ENCODE data around the gene MRPL55. TPM values are rescaled to one million over a fixed set of nuclear protein-coding genes. Genes with fewer than 3 reads are reported as not detected.

Gene MRPL55
- polyA plus RNA-seq, 1 donor (not counting 4 experiments of a cell fraction or from before 2014, with no cell fraction given), result 28.4 TPM

DNA sequence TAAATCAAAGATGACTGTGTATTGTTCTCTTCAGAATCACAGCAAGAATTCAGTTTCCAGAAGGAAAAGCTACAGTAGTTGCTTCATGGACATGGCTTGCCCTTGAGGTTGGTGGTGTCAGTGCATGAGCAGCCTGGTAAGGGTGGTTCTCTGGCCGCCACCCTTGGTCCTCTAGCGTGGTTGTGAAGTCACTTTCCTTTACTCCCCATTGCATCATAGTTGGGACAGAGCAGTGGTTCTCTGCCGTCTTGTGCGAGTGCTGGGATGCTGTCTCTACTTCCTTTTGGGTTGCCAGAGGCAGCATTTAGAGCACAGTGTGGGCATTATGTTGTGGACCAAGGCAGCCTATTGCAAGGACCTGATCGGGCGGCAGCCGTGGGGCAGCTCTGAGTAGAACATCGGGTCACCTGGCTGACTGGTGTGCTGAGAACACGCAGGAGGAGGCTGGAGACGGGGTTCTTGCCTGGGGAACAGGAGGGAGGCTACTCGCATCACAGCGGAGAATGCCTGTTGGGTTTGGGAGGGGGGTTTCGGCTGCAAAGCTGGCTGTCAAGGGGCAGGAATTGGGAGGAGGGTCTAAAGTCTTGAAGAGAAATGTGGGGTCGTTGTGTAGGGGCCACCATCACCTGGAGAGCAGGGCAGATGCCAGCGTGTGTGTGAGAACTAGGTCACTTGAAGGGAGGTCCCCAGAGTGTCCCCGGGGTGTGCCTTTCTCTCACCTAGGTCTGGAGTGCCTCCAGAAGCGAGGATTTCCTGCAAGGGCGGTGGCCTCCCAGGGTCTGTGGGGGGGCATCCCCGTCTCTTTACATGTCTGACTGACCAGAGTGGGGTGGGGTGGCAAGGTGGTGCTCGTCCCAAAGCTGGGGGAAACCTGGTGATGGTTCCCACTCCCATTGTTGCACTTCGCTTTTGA is 20.3 kb downstream of the MRPL55 start:
- peaks cover 82% of the 10 kb centered on the region for H3K4me1 ChIP-seq (ENCODE audit: control insufficient read depth, extremely low read depth, insufficient read depth, low read length)
- H3K9ac ChIP-seq (ENCODE audit: control insufficient read depth, extremely low read depth, insufficient read depth, low read length), result peak overlapping the region; percentile 23
- dilution Hi-C loops (cut with MboI; ENCODE audit: extremely low pct_ligation_motif_present, low sequenced_read_pairs), result no loop called here
- H3K9me3 ChIP-seq (ENCODE audit: control insufficient read depth, low read depth, low read length), result no peaks in the 10 kb centered on the region
- H4K20me1 ChIP-seq (ENCODE audit: control insufficient read depth, extremely low read depth, insufficient read depth, low read length), result peaks cover 91% of the 10 kb centered on the region
- peaks cover 100% of the 10 kb centered on the region for H3K79me2 ChIP-seq (ENCODE audit: control insufficient read depth, insufficient read depth, low read length)
- no peak overlapping the region for H2AFZ ChIP-seq (ENCODE audit: control insufficient read depth, low read length)
- H3K27ac ChIP-seq (ENCODE audit: control insufficient read depth, insufficient read depth, low read length), result peak overlapping the region; percentile 55
- H3K27me3 ChIP-seq (ENCODE audit: control insufficient read depth, extremely low read depth, insufficient read depth, low read length), result no peaks in the 10 kb centered on the region
- H3K36me3 ChIP-seq (ENCODE audit: control insufficient read depth in 2 of 2, extremely low read depth in 1 of 2, insufficient read depth in 2 of 2, low read length in 2 of 2), result peaks cover 12 to 51% of the 10 kb centered on the region in 2 experiments
- peaks cover 15% of the 10 kb centered on the region for H3K9me1 ChIP-seq (ENCODE audit: control insufficient read depth, extremely low read depth, insufficient read depth, low read length)
- peak overlapping the region; percentile 49 for H3K4me2 ChIP-seq (ENCODE audit: control insufficient read depth, extremely low read depth, insufficient read depth, low read depth, low read length)
- no peak for FAIRE-seq
- no peak overlapping the region for H3K4me3 ChIP-seq (ENCODE audit: control insufficient read depth in 2 of 3, extremely low read depth in 1 of 3, insufficient read depth in 2 of 3, low read depth in 1 of 3, low read length in 3 of 3)
- no peak for DNase-seq (ENCODE audit: low read depth, low spot score)
- TF ChIP-seq CTCF (optimal IDR thresholded peaks at IDR 0.05 in 1 of 3, IDR thresholded peaks at IDR 0.05 in 1 of 3, conservative IDR thresholded peaks at IDR 0.05 in 1 of 3; ENCODE audit: extremely low read depth in 1 of 3, insufficient read depth in 2 of 3, low read length in 3 of 3) (no peak), EZH2 (IDR thresholded peaks at IDR 0.05; ENCODE audit: low read length) (no peak)

DNA sequence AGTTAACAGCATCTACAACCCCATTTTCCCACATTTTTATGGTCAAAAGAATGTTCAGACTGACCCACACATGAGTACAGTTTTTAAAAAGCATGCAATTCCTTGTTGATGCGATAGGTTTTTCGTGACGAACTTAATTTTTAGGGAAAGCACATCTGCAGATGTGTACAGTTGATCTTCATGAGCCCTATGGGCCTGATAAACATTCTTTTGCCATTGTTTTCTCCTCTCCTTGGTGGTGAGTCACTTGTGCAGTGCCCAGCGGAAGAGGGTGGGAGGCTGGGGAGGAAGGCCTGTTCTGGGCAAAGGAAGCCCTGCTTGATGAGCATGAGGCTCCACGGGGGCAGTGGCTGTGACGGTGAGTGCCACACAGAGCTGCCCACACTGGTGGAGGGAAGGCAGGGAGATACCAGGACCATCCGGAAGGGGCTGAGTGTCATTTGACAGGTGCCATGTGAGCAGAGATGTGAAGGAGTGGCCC is 21.3 kb downstream of the MRPL55 start:
- Histone ChIP-seq H3K4me1 (ENCODE audit: control insufficient read depth, extremely low read depth, insufficient read depth, low read length) (peaks cover 77% of the 10 kb centered on the region), H3K79me2 (ENCODE audit: control insufficient read depth, insufficient read depth, low read length) (peaks cover 100% of the 10 kb centered on the region), H3K27me3 (ENCODE audit: control insufficient read depth, extremely low read depth, insufficient read depth, low read length) (no peaks in the 10 kb centered on the region), H2AFZ (ENCODE audit: control insufficient read depth, low read length) (no peak overlapping the region), H3K36me3 (ENCODE audit: control insufficient read depth in 2 of 2, extremely low read depth in 1 of 2, insufficient read depth in 2 of 2, low read length in 2 of 2) (peaks cover 12 to 51% of the 10 kb centered on the region in 2 experiments), H3K9ac (ENCODE audit: control insufficient read depth, extremely low read depth, insufficient read depth, low read length) (peak overlapping the region; percentile 23), H3K9me3 (ENCODE audit: control insufficient read depth, low read depth, low read length) (no peaks in the 10 kb centered on the region), H3K4me2 (ENCODE audit: control insufficient read depth, extremely low read depth, insufficient read depth, low read depth, low read length) (peak overlapping the region; percentile 49), H4K20me1 (ENCODE audit: control insufficient read depth, extremely low read depth, insufficient read depth, low read length) (peaks cover 86% of the 10 kb centered on the region), H3K27ac (ENCODE audit: control insufficient read depth, insufficient read depth, low read length) (peak overlapping the region; percentile 55), H3K4me3 (ENCODE audit: control insufficient read depth in 2 of 3, extremely low read depth in 1 of 3, insufficient read depth in 2 of 3, low read depth in 1 of 3, low read length in 3 of 3) (peak overlapping the region in 1 of 3 experiments; percentile 12), H3K9me1 (ENCODE audit: control insufficient read depth, extremely low read depth, insufficient read depth, low read length) (peaks cover 15% of the 10 kb centered on the region)
- FAIRE-seq (peak; percentile 73), DNase-seq (ENCODE audit: low read depth, low spot score) (no peak)
- TF ChIP-seq CTCF (optimal IDR thresholded peaks at IDR 0.05 in 1 of 3, IDR thresholded peaks at IDR 0.05 in 1 of 3, conservative IDR thresholded peaks at IDR 0.05 in 1 of 3; ENCODE audit: extremely low read depth in 1 of 3, insufficient read depth in 2 of 3, low read length in 3 of 3), result no peak
- no peak for TF ChIP-seq EZH2 (IDR thresholded peaks at IDR 0.05; ENCODE audit: low read length)
- dilution Hi-C loops (cut with MboI; ENCODE audit: extremely low pct_ligation_motif_present, low sequenced_read_pairs), result no loop called here

Measured in keratinocyte (primary cell).